ENCODE data around the gene TCF4. TPM values are rescaled to one million over a fixed set of nuclear protein-coding genes. Genes with fewer than 3 reads are reported as not detected.

Gene TCF4
- total RNA-seq, 1 experiment from 2014 or later: 104 TPM

GRCh38 chr18:55268151-55268601 lies 319.8 kb downstream of the TCF4 start:
- Mint-ChIP-seq H3K27ac (peak overlapping the region; percentile 47; the same call in 1 of the 2 replicates), H3K36me3 (peaks cover 38% of the 10 kb centered on the region), H3K4me1 (peaks cover 44% of the 10 kb centered on the region), H3K4me3 (no peak overlapping the region), H3K9me3 (no peaks in the 10 kb centered on the region), H3K27me3 (ENCODE audit: low read depth) (no peaks in the 10 kb centered on the region)
- ChIA-PET CTCF (interaction anchor here (0.5 kb wide), 1 partner anchor 34 kb away, joined by 5 read pairs; no protein-coding TSS in a partner anchor), POLR2A (no interaction called here)
- DNase-seq (ENCODE audit: low spot score): no peak
- TF ChIP-seq ESRRA (CRISPR knock-in tag; IDR thresholded peaks at IDR 0.05; ENCODE audit: borderline replicate concordance): no peak
- ATAC-seq: no peak

GRCh38 chr18:55266981-55267380 lies 321.0 kb downstream of the TCF4 start:
- Mint-ChIP-seq H3K36me3 (peaks cover 38% of the 10 kb centered on the region), H3K4me3 (no peak overlapping the region), H3K27me3 (ENCODE audit: low read depth) (no peaks in the 10 kb centered on the region), H3K9me3 (no peaks in the 10 kb centered on the region), H3K27ac (no peak overlapping the region), H3K4me1 (peaks cover 55% of the 10 kb centered on the region)
- no peak for TF ChIP-seq TP53 (CRISPR knock-in tag; IDR thresholded peaks at IDR 0.05)
- no peak for TF ChIP-seq JUN (CRISPR knock-in tag; IDR thresholded peaks at IDR 0.05)
- no peak for TF ChIP-seq NR1H2 (CRISPR knock-in tag; IDR thresholded peaks at IDR 0.05)
- no peak for TF ChIP-seq HMGA2 (CRISPR knock-in tag; IDR thresholded peaks at IDR 0.05)
- no peak for TF ChIP-seq NR3C1 (CRISPR knock-in tag; conservative IDR thresholded peaks at IDR 0.05; ENCODE audit: low read depth)
- no peak for TF ChIP-seq FOXP1 (CRISPR knock-in tag; IDR thresholded peaks at IDR 0.05; ENCODE audit: borderline replicate concordance)
- no peak for TF ChIP-seq RELA (CRISPR knock-in tag; IDR thresholded peaks at IDR 0.05; ENCODE audit: borderline replicate concordance)
- no peak for TF ChIP-seq NR2C2 (CRISPR knock-in tag; IDR thresholded peaks at IDR 0.05)
- TF ChIP-seq ATF6 (CRISPR knock-in tag; IDR thresholded peaks at IDR 0.05): no peak
- no peak for TF ChIP-seq TEAD4 (CRISPR knock-in tag; IDR thresholded peaks at IDR 0.05)
- ATAC-seq (no peak), DNase-seq (ENCODE audit: low spot score) (no peak)
- POLR2A ChIA-PET: no interaction called here
- CTCF ChIA-PET: interaction anchor here (0.8 kb wide), 1 partner anchor 9 kb away, joined by 4 read pairs; no protein-coding TSS in a partner anchor

GRCh38 chr18:55265984-55266383 lies 322.0 kb downstream of the TCF4 start:
- TF ChIP-seq AR (CRISPR knock-in tag; IDR thresholded peaks at IDR 0.05): no peak
- TF ChIP-seq SMAD4 (CRISPR knock-in tag; IDR thresholded peaks at IDR 0.05): no peak
- no peak for TF ChIP-seq ATF6 (CRISPR knock-in tag; IDR thresholded peaks at IDR 0.05)
- no peak for TF ChIP-seq EMX1 (CRISPR knock-in tag; IDR thresholded peaks at IDR 0.05)
- TF ChIP-seq E2F5 (CRISPR knock-in tag; IDR thresholded peaks at IDR 0.05): no peak
- DNase-seq (ENCODE audit: low spot score): no peak
- ChIA-PET CTCF (no interaction called here), POLR2A (no interaction called here)
- Mint-ChIP-seq H3K27me3 (ENCODE audit: low read depth) (no peaks in the 10 kb centered on the region), H3K36me3 (peaks cover 41% of the 10 kb centered on the region), H3K4me3 (no peak overlapping the region), H3K27ac (peak overlapping the region; percentile 52; the same call in 1 of the 2 replicates), H3K4me1 (peaks cover 61% of the 10 kb centered on the region), H3K9me3 (no peaks in the 10 kb centered on the region)
- ATAC-seq: no peak

Measured in WTC11 (cell line).